Stimulated activated CD4-positive, alpha-beta T cell treated with anti-CD3 and anti-CD28 coated beads, Interleukin-12 subunit alpha, Interleukin-12 subunit beta, amount 100 ng/mL, for 48 hours (primary cell): ENCODE data around the gene SETD7.

Experiments
- DNase-seq, 3 donors: peaks; one replicate each; pipeline ENCODE4 v3.0.0-alpha.2; 2020; ENCODE audit warnings: low read depth in 2 of 3, low spot score in 1 of 3

SETD7 gene

GRCh38 chr4:139575072-139575471 lies 19.1 kb upstream of the SETD7 start:
- no peak for DNase-seq

DNA sequence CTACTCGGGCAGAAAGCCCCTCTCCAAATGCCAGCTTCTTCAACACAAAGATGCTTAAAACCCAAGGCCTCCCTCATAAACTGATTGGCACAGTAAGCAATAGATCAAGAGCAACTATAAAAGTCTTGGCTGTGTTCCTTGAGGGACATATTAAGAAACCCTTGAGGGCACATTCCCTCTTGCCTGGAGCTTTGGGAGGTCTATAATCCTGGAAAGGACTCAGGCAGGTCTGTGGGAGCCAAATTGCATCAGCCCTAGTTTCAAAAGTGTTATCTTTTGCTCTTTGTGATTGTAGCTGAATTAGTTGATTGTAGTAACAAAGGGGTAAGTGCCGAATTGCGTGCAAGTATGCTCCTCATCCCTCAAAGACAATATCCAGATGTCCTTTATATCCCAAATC lies 18.6 kb upstream of the SETD7 start:
- DNase-seq, result no peak

DNA sequence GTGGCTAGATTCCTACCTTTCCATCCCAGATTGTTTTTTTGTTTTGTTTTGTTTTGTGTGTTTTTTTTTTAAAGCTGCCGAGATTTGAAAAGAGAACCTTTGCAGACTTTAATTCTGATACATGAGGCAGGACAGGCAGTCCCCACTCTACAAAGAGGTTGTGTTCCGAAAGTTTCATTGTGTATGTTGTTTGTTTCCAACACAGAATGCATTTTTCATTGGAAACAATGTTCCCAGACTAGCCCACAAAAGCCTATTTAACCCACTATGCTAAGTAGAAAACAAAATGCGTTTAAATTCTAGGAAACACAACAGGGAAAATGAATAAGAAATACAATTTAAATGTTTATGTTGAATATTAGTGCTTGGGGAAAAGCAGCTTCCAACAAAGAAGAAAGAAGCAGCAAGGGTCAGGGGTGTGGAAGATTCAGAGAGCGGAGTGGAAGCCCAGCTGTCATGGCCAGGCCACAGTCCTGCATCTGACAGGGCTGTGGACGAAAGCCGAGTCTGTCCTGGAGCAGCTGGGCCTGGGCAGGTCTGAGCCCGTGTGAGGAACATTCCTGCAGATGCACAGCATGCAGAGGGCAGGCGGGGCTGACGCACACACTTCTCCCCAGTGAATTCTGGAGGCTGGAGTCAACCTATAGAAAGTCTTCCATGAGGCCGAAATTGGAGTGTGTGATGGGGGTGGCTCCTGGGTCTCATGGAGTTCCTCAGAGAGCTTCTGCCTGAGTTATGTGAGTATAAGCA lies 12.4 kb upstream of the SETD7 start:
- no peak for DNase-seq

DNA sequence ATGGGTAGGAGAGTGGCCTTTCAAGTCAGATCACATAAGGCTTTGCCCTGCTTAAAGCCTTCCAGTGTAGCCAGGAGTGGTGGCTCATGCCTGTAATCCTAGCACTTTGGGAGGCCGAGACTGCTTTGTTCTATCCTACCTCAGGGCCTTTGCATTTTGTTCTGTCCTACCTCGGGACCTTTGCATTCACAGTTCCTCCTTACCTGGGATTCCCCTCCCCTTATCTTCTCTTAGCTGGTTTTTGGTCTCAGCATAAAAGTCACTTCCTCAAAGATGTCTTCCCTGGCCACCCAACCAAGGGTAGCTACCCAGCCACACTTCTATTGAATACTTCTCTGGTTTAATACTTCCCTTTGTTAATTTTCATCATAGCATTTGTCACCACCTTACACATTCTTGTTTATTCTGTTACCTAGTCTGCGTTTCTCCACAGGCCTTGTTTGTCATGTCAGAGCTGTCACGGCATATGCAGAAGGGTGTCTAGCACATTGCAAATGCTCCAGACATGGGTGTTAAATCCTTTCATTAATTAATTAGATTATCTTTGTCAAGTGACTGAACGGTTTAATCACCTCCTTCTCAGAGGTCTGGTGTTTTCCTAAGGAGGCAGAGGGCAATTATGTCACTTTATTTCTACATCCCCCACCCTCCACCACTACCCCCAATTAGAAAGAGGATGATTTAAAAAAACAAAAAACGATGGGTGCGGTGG lies 11.3 kb upstream of the SETD7 start:
- DNase-seq, result no peak

DNA sequence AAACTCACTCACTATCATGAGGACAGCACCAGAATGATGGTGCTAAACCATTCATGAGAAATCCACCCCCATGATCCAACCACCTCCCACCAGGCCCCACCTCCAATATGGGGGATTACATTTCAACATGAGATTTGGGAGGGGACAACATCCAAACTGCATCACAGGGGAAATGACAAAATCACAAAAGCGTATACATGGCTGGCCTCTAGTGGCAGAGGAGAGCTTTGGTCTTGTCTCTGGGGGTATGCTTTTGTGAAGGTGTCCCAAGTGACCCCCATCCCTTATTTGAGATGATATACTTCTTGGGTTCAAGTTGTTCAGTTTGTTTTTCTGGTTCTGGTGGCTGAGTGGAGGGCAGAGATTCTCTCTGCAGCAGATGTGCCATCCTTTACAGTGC lies 8.5 kb upstream of the SETD7 start:
- no peak for DNase-seq

GRCh38 chr4:139563515-139563914 lies 7.5 kb upstream of the SETD7 start:
- no peak for DNase-seq

- no peak for DNase-seq
Observed at GRCh38 chr4:139562839-139563238, 6.8 kb upstream of the SETD7 start.

DNA sequence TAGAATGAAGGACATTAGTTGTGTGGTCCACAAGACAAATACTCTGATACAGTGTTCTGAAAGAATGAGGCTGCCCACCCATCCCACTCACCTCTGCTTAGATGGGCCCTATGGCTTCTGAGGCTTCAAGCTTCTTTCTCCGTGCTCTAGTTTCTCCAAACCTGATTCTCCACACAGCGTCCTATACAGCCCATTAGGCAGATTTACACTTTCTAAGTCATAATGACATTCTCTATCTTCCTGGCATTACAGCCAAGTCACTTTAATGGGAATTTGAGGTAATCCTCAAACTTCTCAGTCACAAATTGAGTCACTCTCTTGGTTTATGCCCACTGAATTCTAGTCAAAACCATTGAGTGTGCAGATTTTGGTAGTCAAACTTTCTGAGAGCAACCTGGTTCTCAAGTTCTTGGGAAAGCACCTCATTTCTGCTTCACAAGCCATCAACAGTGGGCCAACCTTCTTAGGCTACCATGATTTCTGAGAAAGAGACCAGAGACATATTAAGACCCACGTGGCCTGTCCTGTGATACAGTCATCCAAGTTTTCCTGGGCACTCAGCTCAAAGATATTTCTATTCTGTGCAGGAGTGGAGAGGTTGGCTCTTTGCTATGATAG lies 6.2 kb upstream of the SETD7 start:
- DNase-seq, result no peak

DNA sequence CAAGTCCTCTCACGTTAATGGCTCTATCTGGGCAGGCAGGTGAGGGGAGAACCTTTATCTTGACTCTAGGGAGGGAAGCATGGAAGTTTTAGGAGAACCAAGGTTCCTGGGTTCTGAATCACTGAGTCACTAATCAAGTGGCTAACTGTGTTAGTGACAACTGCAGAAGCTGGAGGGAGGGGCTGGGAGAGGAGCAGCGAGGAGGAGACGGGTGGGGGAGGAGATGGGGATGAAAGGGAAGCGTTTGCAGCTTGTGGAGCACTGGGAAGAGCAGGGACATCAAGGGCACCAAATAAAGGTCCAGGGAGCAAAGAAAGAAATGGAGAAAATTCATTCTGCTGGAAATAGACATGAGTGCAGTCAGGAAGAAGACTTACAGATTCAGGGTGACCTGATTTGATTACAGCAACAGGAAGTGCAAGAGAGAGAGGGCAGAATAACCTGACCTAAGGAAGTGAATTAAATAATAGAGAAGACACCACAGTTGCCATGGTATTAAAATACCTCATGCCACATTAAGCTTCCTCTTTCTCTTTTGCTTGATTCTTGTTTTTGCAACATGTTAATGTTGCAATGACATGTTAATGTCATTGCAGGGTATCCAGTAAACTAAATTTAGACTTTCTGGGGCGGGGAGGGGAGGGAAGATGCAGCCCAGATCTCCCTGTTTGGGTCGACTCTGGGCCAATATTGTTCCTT lies 4.5 kb upstream of the SETD7 start:
- DNase-seq, result no peak

GRCh38 chr4:139559687-139560086 lies 3.7 kb upstream of the SETD7 start:
- no peak for DNase-seq

DNA sequence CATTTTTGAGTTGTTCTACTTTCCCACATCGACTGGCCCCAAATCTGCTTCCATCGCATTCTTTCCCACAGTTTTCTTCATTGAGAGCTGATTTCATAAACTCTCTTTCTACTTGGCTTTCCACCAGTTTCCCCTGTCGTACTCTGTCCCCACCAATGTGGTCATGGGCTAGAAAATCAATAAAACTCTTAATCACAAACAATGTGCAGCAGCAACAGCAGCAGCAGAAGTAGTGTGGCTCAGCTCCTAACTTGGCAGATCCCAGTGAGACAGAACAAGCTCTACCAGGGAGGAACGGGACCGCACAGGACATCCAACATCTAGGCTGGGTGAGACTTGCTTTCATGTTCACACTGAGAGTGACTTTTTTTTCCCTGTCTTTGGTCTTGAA lies 3.1 kb upstream of the SETD7 start:
- no peak for DNase-seq

GRCh38 chr4:139558235-139559088 lies 2.4 kb upstream of the SETD7 start:
- DNase-seq, result no peak

DNA sequence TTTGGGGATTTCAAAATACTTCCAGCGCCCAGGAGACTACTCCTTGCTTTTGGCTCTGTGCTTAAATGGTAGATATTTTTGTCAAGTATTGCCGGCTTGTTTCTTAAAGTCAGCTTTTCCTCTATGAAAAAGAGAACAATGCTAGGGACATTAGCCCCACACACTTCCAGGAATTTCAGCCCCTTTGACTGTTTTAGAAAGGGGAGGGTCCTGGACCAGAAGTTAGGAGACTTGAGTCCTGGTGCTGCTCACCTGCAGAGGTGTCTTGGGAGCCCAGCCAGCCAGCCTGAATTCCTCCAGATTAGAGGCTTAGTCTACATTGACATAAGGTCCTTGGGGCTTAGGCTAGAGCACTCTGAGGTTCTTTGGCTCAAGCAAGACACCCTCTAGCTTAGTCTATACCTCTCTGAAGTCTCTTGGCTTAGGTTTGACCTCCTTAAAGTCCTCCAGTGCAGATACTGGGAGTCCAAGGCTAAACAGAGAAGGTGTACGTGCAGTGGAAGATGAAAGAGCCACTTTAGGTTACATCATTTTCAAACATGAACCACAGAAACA lies 1.6 kb upstream of the SETD7 start:
- no peak for DNase-seq

- peak; percentile 40 to 50 (median 41) for DNase-seq
Observed at GRCh38 chr4:139556724-139557555, 921 bp upstream of the SETD7 start.

- no peak for DNase-seq
Observed at GRCh38 chr4:139555705-139556070, 331 bp downstream of the SETD7 start.

- peak; percentile 66 to 74 (median 70) for DNase-seq
Observed at GRCh38 chr4:139554893-139555704, 920 bp downstream of the SETD7 start.

DNA sequence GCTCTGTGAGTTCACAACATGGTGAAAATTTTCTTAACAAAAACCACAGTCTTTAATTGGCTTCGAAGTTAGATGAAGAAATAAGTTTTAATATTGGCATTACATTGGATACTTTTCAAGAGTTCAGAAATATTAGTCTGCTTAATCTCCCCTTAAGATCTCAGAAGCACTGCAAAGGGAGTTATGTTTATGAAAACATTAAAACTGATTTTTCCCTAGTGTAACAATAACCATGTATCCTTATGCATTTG lies 1.5 kb downstream of the SETD7 start:
- DNase-seq, result no peak

- DNase-seq, result no peak
Observed at GRCh38 chr4:139553751-139554641, 2.0 kb downstream of the SETD7 start.
